Stimulated activated CD8-positive, alpha-beta memory T cell treated with anti-CD3 and anti-CD28 coated beads, Interleukin-12 subunit alpha, Interleukin-12 subunit beta, amount 100 ng/mL, for 24 hours (primary cell): ENCODE measurements around the gene GLIS2.
"Not testable (repeated sequence)": the region's sequence is repeated elsewhere in the genome, so short reads cannot be mapped to it uniquely, and the experiment has no call there.

ENCODE experiments used
- DNase-seq: peaks from one replicate; pipeline ENCODE4 v3.0.0-alpha.2; 2020; ENCODE audit errors: extremely low read depth

Gene GLIS2

DNA sequence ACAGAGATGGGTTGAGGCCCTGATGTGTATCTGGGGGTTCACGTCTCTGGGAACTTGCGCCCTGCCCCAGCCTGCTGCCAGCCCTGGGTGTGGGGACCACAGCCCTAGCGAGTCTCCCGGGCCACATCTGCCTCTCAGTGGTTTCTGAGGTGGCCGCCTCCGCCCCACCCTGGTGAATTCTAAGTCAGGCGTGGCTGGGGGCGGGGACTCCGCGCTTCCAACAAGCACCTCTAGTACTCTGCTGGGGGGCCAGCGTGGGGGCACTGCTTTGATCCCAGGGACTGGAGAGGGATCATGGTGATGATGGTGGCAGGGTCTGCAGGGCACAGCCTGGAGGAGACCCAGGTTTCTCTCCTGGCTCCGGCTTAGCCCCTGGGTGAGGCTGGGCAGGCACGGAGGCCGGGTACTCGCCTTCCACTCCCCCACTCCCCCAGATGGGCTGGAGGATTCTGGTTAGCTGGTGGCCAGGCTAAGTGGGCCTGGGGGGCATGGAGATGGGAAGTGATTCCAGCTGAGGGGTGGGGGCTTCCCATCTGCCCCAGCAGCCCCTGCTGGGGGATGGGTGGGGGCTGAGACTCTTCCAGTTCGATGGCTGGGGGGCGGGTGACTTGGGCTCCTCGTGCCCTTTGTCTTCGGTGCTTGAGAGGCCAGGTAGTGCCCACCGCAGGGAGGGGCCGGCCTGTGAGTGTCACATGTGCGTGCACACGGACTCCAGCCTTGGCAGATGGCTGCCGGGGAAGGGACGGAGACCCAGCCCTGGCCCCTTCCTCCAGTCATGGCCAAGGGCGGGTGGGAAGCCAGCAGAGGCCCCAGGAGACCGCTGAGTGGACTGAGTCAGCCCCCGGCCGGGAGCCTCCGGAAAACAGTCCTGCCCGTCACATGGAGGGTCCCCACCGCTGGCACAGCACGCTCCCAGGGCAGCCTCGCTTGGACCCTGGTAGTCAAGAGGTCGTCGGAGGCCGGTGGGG, 3.9 kb downstream of the GLIS2 start:
- DNase-seq, result no peak

GRCh38 chr16:4320571-4321137, 4.8 kb downstream of the GLIS2 start:
- DNase-seq, result no peak

- no peak for DNase-seq
Measured at GRCh38 chr16:4321286-4322120, 5.6 kb downstream of the GLIS2 start.

- DNase-seq, result no peak
Measured at GRCh38 chr16:4322121-4323052, 6.5 kb downstream of the GLIS2 start.

- DNase-seq, result no peak
Measured at GRCh38 chr16:4323071-4323844, 7.4 kb downstream of the GLIS2 start.

- no peak for DNase-seq
Measured at GRCh38 chr16:4323845-4324488, 8.1 kb downstream of the GLIS2 start.

DNA sequence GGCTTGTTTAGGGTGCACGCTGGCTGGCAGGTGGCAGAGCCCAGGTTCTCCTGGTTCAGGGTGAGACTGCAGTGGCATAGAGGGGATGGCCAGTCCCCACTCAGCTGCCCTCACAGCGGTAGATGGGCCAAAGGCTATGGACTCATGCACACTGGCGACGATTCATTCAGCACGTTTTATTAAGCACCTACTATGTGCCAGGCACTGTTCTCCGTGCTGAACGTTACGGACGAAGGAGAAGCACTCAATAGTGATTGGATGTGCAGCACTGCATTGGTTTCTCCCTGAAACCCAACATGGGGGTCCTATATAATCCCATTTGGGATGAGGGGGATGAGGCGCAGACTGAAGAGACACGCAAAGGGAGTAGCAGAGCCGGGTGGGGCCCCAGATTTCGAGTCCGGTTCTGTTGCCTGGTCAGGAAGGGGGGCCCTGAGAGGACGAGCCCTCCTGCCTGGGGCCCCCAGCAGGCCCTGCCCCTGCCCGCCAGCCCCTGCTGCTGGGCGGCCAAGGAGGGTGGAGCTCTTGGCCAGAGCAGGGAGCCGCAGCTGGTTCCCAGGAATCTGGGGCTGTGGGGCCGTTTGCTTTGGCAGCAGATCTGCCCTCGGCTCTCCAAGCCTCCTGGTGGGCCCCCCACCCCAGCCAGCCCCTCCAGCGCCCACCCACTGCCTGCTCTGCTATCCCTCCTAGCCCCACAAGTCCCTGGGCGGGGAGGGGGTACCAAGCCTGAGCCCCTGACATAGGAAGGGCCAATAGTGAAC, 8.8 kb downstream of the GLIS2 start:
- DNase-seq, result no peak

- DNase-seq, result no peak
Measured at GRCh38 chr16:4325253-4325758, 9.4 kb downstream of the GLIS2 start.

DNA sequence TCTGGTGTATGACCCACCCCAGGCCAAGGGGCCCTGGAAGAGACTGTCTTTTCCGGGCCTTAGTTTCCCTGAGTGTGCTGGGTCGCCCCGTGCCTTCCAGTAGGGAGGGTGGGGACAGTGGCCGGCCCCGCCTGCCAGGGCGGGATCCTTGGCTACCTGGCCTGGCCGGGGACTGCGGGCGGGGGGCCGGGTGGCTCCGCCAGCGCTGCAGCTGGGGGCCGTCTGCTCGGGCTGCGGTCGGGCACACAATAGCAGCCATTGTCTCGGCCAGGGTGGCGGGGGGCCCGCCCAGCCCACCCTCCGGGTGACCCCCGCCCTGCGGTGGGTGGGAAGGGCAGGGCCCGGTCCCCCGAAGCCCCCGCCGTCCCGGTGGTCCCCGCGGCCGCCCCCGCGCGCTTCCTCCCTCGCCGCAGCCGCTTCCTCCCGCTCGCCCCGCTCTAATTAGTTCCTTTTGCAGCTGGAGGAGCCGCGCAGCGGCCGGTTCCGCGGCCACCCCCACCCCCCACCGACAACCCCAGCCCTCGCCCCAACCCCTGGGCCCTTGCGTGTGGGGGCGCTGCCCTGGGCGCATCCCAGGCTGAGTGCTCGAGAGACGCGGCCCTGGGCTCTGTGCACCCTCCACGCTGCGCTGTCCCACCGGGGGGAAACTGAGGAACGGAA, 11.6 kb downstream of the GLIS2 start:
- DNase-seq, result no peak

GRCh38 chr16:4328046-4328781, 12.3 kb downstream of the GLIS2 start:
- DNase-seq, result no peak

- DNase-seq, result no peak
Measured at GRCh38 chr16:4328782-4329775, 13.2 kb downstream of the GLIS2 start.

- no peak for DNase-seq
Measured at GRCh38 chr16:4330277-4330874, 14.5 kb downstream of the GLIS2 start.

GRCh38 chr16:4332083-4332482, 16.2 kb downstream of the GLIS2 start:
- no peak for DNase-seq

DNA sequence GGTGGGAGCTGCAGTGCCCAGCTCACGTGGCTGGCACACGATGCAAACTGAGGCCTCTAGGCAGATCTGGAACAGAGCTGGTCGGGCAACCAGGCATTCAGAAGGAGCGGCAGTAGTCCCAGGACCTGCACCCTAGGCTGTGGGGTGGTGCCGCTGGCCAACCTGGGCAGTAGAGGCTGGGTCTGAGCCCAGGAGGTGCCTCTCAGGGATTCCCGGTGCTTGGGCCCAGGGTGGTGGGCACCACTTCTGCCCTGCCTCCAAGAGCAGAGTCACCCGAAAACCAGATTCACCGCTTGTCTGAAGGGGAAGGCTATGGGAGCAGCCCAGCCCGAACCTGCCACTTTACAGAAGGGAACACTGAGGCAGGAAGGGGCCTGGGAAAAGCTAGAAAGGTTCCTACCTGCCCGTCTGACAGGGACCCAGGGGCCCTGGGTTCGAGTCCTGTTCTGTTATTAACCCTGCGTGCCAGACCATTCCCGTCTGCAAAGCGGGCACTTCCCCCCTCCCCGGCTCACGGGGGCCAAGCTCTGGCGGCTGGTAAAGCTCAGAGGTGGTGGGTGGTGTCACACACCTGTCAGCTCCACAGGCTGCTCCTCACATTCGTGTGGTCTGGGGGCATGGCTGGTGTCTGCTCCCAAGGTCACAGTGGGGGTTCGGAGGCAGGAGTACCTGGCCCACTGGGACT, 16.9 kb downstream of the GLIS2 start:
- DNase-seq, result no peak

- no peak for DNase-seq
Measured at GRCh38 chr16:4333308-4333638, 17.4 kb downstream of the GLIS2 start.

GRCh38 chr16:4333714-4334113, 17.8 kb downstream of the GLIS2 start:
- not testable (repeated sequence) for DNase-seq
